ENCODE data around the gene DNAH3. TPM values are rescaled to one million over a fixed set of nuclear protein-coding genes. Genes with fewer than 3 reads are reported as not detected.

Gene DNAH3
- total RNA-seq, 1 experiment from 2014 or later = 0.70 TPM

GRCh38 chr16:21037168-21037567 is 113.5 kb downstream of the DNAH3 start:
- H3K4me3 ChIP-seq = no peak overlapping the region
- no peaks in the 10 kb centered on the region for H3K27me3 ChIP-seq (ENCODE audit: insufficient read depth, low read depth)
- no TSS peak for BruUV-seq (replicated peaks)
- no peak for TF ChIP-seq CTCF (conservative IDR thresholded peaks at IDR 0.05)
- TF ChIP-seq EZH2 (IDR thresholded peaks at IDR 0.05; ENCODE audit: low read depth) = no peak
- no peaks in the 10 kb centered on the region for H3K9me3 ChIP-seq (ENCODE audit: insufficient read depth, low read depth)
- intact Hi-C loops (cut with micrococcal nuclease; ENCODE audit: unreplicated experiment) = no loop called here
- no peaks in the 10 kb centered on the region for H3F3A ChIP-seq (ENCODE audit: insufficient read depth, low read depth)
- H2AFZ ChIP-seq = no peak overlapping the region
- CTCF ChIA-PET = no interaction called here
- no peak for DNase-seq
- H3K4me1 ChIP-seq (replicated peaks; ENCODE audit: insufficient read depth) = no peaks in the 10 kb centered on the region
- H4K20me1 ChIP-seq (ENCODE audit: insufficient read depth) = no peaks in the 10 kb centered on the region
- H3K27ac ChIP-seq = no peak overlapping the region
- H3K9me2 ChIP-seq (ENCODE audit: insufficient read depth) = no peaks in the 10 kb centered on the region
- H3K36me3 ChIP-seq (ENCODE audit: low read depth) = no peaks in the 10 kb centered on the region
- H3K4me2 ChIP-seq = no peak overlapping the region
- POLR2A ChIA-PET (ENCODE audit: unreplicated experiment) = no interaction called here
- H3K79me2 ChIP-seq (ENCODE audit: low read depth) = no peaks in the 10 kb centered on the region

- TF ChIP-seq EZH2 (IDR thresholded peaks at IDR 0.05; ENCODE audit: low read depth) (no peak), CTCF (conservative IDR thresholded peaks at IDR 0.05) (no peak)
- Histone ChIP-seq H3K4me3 (no peak overlapping the region), H3K9me3 (ENCODE audit: insufficient read depth, low read depth) (no peaks in the 10 kb centered on the region), H3K27ac (no peak overlapping the region), H2AFZ (no peak overlapping the region), H3K36me3 (ENCODE audit: low read depth) (no peaks in the 10 kb centered on the region), H3K4me2 (no peak overlapping the region), H3K9me2 (ENCODE audit: insufficient read depth) (no peaks in the 10 kb centered on the region), H3K27me3 (ENCODE audit: insufficient read depth, low read depth) (no peaks in the 10 kb centered on the region), H4K20me1 (ENCODE audit: insufficient read depth) (no peaks in the 10 kb centered on the region), H3K79me2 (ENCODE audit: low read depth) (no peaks in the 10 kb centered on the region), H3F3A (ENCODE audit: insufficient read depth, low read depth) (no peaks in the 10 kb centered on the region), H3K4me1 (replicated peaks; ENCODE audit: insufficient read depth) (no peaks in the 10 kb centered on the region)
- intact Hi-C loops (cut with micrococcal nuclease; ENCODE audit: unreplicated experiment) = no loop called here
- ChIA-PET CTCF (no interaction called here), POLR2A (ENCODE audit: unreplicated experiment) (no interaction called here)
- DNase-seq = no peak
- no TSS peak for BruUV-seq (replicated peaks)
Observed at GRCh38 chr16:21036471-21036870, 114.2 kb downstream of the DNAH3 start.

- H3K4me1 ChIP-seq (replicated peaks; ENCODE audit: insufficient read depth) = no peaks in the 10 kb centered on the region
- no peak for DNase-seq
- H3K27ac ChIP-seq = no peak overlapping the region
- H3K79me2 ChIP-seq (ENCODE audit: low read depth) = no peaks in the 10 kb centered on the region
- no peak for TF ChIP-seq CTCF (conservative IDR thresholded peaks at IDR 0.05)
- no peak for TF ChIP-seq EZH2 (IDR thresholded peaks at IDR 0.05; ENCODE audit: low read depth)
- H3K4me3 ChIP-seq = no peak overlapping the region
- H3K27me3 ChIP-seq (ENCODE audit: insufficient read depth, low read depth) = no peaks in the 10 kb centered on the region
- intact Hi-C loops (cut with micrococcal nuclease; ENCODE audit: unreplicated experiment) = no loop called here
- H3K4me2 ChIP-seq = no peak overlapping the region
- ChIA-PET CTCF (no interaction called here), POLR2A (ENCODE audit: unreplicated experiment) (no interaction called here)
- no peaks in the 10 kb centered on the region for H4K20me1 ChIP-seq (ENCODE audit: insufficient read depth)
- H3F3A ChIP-seq (ENCODE audit: insufficient read depth, low read depth) = no peaks in the 10 kb centered on the region
- H3K9me2 ChIP-seq (ENCODE audit: insufficient read depth) = no peaks in the 10 kb centered on the region
- BruUV-seq (replicated peaks) = no TSS peak
- H3K9me3 ChIP-seq (ENCODE audit: insufficient read depth, low read depth) = no peaks in the 10 kb centered on the region
- no peak overlapping the region for H2AFZ ChIP-seq
- H3K36me3 ChIP-seq (ENCODE audit: low read depth) = no peaks in the 10 kb centered on the region
Observed at GRCh38 chr16:21033704-21034103, 116.9 kb downstream of the DNAH3 start.

All from PC-9 (cell line).